Left hindlimb (tissue), 1 donor: ENCODE results near the gene CAPN14.

Experiments used
- DNase-seq: peaks from one replicate; pipeline ENCODE4 v3.0.0-alpha.2; 2018

The CAPN14 gene, protein sequence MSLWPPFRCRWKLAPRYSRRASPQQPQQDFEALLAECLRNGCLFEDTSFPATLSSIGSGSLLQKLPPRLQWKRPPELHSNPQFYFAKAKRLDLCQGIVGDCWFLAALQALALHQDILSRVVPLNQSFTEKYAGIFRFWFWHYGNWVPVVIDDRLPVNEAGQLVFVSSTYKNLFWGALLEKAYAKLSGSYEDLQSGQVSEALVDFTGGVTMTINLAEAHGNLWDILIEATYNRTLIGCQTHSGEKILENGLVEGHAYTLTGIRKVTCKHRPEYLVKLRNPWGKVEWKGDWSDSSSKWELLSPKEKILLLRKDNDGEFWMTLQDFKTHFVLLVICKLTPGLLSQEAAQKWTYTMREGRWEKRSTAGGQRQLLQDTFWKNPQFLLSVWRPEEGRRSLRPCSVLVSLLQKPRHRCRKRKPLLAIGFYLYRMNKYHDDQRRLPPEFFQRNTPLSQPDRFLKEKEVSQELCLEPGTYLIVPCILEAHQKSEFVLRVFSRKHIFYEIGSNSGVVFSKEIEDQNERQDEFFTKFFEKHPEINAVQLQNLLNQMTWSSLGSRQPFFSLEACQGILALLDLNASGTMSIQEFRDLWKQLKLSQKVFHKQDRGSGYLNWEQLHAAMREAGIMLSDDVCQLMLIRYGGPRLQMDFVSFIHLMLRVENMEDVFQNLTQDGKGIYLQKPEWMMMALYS

DNA sequence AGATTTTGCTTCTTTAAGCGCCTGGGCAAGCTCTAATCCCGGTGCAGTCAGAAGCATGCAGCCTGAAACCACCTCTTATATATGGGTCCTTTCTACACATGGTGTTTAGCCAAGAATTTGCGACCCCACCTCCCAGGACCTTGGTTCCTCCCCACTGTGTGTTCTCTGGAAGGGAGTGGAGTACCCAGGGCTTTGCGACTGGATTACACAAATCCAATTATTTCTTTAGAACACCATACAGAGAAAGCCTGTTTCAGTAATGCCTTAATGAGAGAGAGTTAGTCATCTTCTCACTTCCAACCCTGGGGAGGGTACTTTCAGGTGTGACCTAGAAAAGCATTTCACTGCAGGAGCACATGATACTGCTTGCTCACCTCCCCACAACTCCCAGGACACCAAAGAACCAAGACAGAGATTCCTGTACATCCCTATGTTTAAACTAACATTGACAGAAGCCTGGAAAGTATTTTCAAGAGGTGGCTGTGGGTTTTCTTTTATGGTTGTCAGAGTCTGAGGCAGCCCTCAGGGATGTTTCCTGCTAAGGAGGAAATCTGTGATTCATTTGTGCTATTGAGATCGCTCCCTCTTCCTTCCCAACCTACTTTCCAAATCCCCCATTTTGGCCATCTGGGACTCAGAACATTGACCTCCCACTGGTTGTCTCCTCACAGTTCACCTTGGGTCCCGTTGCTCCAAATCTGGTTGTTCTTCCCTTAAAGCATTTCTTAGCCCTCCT lies at the start of gene CAPN14:
CAPN14 (minus strand) TSS at position 51 of the 736 bp plus-strand sequence. CDS start 12,068 bp downstream, outside the sequence.
- no peak for DNase-seq

DNA sequence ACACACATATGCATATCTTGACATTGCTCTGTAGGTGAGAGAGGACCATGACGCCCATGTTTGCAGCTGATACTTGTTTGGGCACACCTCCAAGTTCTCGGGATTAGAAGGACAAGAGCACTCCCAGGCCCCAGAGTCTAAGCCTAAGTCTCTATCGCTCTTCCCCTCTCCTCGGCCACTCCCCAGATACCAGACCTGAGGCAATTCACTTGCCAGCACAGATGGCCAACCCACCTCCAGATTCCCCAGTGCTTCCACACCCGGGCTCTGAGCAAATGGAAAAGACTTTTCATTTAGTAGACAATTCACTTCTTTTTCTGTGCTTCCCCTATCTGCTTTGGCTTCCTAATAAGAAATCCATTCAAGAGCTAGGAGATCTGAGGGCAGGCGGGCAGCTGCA lies 49.5 kb upstream of the CAPN14 start:
- no peak for DNase-seq

DNA sequence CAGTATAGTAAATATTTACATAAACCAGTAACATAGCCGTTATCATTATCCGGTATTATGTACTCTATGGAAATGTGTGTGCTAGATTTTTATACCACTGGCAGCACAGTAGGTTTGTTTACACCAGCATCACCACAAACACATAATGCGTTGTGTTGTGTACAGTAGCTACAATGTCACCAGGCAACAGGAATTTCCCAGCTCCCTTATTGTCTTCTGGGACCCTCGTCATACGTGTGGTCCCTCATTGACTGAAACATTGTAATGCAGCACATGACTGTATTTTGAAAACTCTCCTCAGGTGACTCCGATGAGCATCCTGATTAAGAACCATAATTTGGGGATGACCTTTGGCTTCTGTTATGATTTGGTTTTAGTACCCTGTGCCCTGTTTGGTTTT lies 47.9 kb upstream of the CAPN14 start:
- DNase-seq = no peak

DNA sequence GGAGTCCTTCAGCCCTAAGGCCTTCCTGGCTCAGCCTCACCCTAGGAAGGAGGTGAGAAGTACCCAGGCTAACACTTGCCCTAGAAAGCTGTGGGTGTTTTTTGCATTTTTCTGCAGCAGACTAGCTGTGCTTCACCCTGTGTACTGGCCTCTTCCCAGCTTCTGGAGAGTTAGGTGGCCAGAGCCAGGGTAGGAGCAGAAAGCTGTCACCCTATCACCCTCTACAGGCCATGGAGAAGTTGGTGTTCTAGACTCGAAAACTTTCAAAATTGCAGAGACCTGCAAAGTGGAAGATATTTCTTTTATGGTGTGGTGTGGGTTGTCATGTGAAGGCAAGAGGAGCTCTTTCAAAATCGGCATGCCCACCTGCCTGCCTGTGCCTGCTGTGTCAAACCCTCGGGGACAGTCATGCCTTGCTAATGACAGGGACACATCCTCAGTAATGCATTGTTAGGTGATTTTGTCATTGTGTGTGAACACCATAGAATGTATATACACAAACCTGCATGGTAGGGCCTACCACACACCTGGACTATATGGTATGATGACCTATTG lies 46.4 kb upstream of the CAPN14 start:
- no peak for DNase-seq

DNA sequence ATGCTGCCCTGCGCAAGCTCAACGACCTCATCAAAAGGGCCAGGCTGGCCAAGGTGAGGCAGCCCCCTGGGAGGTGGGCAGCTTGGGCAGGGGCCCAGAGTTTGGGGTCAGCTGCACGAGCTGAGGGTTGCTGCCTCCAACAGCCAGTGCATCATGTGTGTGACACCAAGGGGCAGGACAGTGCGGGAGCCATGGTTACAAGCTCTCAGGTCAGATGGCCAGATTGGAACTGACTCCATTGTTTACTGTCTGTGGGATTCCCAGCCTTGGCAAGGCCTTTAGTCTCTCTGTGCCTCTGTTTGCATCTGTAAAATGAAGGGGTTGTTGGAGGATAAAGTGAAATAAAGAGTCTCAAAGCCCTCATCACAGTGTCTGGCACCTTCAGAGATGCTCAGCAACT lies 43.6 kb upstream of the CAPN14 start:
- no peak for DNase-seq

DNA sequence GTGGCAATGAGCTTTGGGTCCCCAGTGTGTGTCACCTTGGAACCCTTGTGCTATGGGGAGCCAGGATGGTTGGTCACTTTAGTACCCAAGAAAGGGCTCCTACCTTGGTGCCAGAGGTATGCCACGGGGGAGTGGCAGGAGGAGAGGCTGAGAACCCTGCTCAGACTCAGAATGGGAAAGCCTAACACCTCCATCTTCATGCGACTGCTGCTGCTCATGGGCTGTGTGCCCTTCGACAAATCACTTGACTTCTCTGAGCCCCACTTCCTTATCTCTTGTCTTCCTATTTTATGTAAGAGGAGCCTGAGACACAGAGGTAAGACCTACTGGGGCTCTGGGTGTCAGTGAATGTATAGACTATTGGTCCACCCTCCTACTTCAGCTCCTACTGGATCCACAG lies 41.8 kb upstream of the CAPN14 start:
- DNase-seq = no peak

DNA sequence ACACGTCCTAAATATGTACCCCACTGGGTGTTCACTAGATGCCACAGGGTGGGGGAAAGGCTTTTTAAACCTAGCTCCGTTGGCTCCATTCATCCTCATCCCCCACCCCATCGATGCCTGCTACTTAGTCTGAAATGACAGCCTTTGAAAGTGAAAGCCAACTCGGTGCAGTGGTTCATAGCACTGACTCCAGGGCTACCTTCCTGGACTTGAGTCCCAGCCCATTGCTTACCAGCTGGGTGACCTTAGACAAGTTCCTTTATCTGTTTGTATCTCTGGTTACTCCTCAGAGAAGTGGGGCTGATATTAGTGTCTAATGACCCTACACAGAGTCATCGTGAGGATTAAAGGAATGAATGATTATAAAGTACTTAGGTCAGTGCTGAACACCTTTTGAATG lies 41.0 kb upstream of the CAPN14 start:
- DNase-seq = no peak

DNA sequence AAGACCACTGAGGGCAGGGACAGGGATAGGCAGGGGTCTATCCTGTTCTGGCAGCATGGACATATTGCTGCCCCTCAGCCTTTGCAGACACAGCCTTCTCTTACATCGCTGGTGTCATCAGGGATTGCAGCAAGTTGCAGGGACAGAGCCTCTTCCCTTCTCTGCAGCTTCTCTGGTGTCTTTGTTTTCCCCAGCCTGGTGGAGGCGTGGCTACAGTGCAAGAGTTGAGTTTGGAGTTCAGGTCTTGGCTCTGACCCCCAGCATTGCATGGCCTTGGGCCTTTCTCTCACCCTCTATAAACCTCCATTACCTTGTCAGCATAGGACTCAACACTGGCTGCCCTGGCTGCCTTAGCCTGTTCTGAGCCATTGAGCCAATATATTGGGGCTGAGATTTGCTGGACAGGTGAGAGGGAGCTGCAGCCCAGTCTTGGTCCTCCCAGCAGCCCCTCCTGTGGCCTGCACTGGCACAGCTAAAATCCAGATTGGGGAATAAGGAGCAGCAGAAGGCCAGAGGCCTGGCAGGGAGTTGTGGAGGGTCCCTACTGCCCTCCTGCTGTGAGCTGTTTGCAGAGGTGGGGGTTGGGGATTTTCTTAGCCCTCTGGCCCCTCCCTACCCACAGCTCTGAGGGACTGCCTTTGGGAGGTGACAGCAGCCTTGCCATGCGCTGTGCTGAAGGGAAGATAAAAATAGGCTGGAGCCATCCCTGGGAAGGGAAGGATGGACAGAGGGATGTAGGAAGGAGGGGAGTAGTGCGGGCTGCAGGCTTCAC lies 39.5 kb upstream of the CAPN14 start:
- no peak for DNase-seq

DNA sequence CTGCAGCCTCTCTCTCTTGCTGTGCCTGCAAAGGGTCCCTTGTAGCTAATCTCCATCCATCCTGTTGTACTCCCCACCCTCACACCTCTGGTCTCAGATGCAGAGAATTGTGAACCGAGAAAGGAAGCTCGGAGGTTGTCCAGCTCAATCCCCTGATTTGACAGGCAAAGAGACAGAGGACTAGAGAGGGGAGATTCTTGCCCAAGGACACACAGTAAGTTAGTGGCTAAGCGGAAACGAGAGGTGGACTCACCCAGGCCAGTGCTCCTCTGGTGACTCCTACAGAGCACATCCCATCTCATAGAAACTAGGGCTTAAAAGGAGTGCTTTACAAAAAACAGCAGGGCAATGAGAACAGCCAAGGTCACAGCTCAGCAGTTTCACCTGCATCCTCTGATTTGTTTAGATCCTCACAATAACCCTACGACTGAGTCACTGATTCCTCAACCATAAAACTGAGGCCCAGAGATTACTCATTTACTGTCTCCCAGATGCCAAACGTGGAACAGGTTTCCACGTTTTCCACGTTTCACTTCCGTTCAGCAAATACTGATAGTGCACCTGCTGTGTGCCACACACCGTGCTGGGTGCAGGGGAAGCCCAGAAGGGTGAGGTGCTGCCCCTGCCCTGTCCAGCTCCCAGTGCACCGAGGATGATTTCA lies 38.7 kb upstream of the CAPN14 start:
- DNase-seq = no peak

DNA sequence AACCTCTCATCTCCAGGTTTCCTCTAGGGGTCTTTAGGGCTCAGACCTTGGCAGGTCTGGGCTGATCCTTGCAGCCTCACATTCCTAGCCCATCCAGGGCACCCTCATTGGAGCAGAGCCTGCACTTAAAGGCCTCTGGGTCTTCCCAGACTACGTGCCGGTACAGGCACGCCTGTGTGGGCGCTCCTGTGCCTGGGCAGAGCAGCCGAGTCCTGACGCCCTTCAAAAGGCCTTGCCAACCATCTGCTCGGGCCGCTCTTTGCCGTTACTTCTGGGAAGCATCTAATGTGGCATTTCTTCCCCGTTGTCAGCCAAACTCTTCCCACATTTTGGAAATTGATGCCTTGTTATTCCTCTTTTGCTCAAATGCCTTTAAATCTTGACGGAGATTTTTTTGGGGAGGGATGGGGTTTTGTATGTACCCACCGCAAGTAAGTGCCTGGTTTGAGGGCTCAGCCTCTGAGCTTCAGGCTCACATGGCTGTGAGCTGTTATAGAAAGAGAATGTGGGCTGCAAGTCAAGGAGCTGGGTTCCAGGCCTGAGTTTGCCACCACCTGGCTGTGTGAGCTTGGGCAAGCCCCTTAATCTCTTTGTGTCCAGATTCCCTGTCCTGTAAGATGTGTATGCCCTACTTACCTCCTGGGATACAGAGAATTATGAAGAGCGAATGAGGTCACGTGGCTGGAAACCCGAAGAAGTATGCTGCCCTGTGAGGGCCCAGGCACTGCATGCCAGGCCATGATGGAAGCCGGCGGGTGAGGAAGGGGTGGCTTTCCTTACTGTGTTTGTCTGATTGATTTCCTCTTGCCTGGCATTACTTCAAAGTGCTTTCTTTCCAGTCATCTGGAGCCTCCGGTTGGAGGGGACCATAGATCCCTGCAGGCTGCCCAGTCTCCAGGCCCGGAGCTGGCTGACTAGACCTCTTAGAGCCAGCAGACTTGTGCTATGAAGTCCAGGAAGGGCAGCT lies 37.2 kb upstream of the CAPN14 start:
- no peak for DNase-seq

DNA sequence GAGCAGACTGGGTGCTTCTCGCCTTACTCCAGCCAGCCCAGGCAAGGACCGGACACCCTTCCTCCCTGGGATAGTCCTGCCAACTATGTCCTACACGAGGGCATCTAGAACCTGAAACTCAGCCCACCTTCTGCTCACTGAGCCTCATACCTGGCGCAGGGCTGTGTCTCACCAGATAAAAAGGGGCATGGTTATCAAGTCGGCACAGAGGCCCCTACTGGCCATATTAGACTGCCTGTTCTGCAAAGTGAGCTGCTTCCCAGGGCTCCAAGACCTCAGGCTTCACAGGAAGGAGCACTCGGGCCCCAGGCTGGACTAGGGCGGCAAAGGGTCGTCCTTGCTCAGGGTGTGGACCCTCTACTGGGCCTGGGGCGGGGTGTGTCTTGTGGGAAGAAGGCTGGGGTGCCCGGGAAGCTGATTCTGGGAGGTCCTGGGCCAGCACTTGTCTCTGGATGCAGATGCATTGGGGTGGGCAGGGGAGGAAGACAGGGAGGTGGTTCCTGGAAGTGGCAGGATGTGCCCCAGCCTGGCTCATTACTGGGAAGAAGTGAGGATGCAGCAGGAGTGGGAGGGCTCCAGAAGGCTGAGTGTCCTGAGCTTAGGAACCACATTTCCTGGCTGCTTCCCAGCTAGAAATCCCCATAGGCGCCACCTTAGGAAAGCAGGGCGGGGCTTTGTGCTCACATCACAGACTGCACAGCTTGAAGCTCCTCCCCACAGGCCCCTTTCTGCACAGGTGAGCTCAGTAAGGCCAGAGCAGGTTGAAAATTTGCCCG lies 36.2 kb upstream of the CAPN14 start:
- no peak for DNase-seq

DNA sequence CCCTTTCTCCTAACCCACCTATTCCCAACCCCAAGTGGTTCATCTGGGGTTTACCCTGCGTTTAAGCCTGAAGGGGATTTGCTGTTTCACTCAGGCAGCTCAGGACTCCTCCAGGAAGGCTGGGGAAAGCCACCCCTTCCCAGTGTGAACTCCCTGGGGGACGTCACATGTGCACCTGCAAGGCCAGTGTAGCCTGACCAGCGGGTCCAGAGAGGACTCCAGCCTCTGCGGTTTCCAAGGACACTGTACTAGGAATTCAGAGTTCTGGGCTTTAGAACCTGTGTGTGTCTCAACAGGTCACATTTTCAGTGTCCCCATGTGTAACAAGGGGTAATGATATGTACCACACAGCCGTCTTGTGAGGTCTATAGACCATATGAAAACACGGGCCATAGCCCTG lies 34.5 kb upstream of the CAPN14 start:
- DNase-seq = no peak

DNA sequence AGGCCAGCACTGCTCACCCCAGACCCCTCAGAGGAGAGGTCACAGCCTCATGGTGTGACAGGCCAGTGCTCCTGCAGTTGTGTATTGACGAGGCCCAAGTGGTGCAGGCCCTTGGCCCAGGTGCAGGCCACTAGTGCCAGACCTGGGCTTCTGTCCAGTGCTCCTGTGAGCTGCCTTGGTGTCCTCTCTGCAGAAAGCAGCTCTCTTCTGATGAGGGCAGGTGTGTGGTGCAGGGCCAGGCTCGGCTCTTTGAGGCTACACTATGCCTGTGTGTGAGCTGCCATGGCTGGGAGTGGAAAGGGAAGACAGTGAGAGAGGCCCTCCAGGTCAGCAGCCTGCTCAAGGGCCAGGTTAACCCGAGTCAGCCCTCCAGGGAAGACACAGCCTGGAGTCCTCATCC lies 33.7 kb upstream of the CAPN14 start:
- no peak for DNase-seq

DNA sequence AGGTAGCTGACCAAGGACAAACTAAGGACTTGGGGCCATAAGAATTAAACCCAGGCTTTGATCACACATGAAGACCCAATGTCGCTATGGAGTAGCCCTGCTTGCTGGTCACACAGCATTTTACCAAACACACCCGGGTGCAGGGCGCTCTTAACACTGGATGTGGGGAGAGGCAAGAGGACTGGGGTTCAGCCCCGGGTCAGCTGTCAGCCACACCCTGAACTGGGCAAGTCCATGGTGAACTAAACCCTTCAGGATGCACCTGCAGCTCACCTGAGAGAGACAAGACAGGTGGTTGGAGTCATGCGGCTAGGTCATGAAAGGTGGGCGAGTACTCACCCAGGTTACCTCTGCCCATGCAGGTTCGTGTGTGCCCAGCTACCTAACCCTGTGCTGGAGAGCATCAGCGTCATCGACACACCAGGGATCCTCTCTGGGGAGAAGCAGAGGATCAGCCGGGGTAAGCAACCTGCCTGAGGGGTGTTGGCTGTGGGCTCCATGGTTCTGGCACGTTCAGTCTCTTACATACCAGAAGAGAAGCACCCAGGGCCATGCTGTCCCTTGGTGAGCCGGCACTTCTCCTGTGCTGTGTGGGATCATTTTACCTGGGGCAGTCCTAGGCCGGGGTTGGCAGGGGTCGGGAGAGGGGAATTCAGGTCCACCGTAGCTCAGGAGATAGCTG lies 31.8 kb upstream of the CAPN14 start:
- DNase-seq = no peak

DNA sequence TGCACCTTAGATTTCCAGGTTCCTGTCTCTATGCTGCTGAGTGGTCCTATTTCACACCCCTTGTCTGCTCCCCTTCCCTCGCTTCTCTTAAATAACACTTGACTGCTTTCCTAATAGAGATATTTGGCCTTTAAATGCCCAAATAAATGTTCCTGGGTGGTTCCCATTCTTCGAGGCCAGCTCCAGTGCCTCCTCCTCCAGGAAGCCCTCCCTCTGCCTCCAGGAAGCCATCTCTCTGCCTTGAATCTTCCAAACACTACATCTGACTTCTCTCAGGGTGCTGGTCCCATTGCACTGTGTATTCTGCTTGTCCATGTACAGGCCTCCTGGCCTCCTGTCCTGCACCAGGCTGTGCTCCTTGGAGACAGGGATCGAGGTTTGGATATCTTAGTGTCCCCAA lies 30.8 kb upstream of the CAPN14 start:
- no peak for DNase-seq

DNA sequence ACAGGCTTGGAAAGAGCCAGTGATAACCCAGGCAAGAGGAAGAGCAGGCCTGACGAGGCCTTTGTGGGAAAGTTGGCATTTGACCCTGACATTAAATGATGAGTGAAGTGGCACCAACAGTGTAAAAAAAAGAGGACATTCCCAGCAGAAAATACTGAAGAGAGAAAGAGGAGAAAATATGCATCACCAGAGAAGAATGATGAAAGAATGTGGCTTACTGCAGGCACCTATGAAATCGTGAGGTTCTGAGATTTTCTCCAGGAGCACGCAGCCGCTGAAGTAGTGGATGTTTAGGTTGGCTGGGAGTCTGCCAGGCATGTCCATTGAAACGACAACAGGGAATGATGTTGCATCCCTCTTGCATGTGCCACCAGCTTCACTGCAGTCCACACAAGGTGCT lies 30.4 kb upstream of the CAPN14 start:
- DNase-seq = no peak

DNA sequence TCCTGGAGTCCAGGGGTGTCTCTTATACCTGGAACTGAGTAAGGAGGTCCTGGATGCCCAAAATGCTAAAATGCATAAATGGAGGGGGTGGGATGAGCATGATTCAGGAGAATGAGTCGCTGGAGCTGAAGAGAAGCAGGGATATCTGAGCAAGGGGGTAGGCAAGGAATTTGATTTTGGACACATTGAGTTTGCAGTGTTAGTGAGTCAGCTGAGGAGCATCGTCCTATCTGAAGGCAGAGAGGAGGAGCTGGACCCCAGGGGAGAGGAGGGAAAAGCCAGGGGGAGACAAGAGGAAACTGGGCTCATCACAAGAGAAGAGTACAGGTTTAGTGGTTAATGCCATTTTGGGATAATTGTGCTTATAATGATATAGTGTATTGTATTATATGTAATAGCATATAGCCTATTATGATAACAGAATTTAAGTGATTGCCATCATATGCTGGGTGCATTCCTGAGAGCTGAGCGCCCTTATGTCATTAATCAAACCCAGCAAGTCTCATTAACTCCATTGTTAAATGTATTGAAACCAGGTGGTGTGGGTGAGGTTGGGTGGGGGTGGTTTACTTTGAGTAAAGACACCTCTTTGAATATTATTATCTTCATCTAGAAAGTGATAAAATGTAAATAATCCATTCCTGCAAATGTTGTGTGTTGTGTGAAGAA lies 29.0 kb upstream of the CAPN14 start:
- no peak for DNase-seq

DNA sequence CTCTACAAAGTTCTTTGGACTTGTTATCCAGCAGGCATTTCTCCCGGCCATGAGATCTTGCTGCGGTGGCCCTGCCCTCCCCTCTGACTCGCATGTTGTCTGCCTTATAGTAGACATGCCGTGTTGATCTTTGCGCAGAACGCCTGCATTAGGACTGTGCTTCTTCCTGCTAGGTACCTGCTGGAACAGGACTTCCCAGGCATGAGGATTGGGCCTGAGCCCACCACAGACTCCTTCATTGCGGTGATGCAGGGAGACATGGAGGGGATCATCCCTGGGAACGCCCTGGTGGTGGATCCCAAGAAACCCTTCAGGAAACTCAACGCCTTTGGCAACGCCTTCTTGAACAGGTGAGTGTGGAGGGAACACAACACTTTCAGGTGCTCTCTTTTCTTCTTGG lies 26.8 kb upstream of the CAPN14 start:
- DNase-seq = no peak

DNA sequence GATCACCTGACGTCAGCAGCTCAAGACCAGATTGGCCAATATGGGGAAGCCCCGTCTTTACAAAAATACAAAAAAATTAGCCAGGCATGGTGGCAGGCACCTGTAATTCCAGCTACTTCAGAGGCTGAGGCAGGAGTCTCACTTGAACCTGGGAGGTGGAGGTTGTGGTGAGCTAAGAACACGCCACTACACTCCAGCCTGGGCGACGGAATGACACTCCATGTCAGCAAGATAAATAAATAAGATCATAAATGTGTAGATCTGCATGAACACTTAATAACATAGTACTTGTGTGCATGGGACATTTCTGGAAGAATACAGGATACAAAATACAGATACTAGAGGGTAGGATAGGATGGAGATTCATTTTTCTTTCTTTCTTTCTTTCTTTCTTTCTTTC lies 25.7 kb upstream of the CAPN14 start:
- DNase-seq = no peak
